GM21526 (cell line): ENCODE data around the gene ERC2.

Source experiments
- ATAC-seq: cut with Tn5 transposase; IDR thresholded peaks from one replicate; pipeline ENCODE4 v1.9.1; 2021; ENCODE audit warnings: moderate library complexity; ENCODE audit not compliant: unreplicated experiment, low FRiP score

The ERC2 gene

DNA sequence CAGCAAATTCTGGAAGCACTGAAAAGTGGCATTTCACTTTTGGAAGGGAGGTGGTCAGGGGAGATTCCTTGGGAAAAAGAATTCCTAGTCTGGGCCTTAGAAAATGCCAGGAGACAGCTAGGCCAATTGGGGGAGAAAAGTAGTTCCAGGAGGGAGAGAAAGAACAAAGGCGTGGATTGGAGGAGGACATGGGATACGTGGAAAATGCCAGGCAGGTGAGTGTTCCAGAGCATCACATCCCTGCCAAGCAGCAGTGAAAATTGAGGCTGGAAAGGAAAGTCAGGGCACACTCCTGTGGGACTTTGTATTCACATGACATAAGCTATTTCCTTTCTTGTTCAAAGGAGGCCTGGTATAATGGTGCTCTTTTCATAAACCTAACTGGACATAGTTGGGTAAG lies 846.6 kb downstream of the ERC2 start:
- ATAC-seq = no peak

DNA sequence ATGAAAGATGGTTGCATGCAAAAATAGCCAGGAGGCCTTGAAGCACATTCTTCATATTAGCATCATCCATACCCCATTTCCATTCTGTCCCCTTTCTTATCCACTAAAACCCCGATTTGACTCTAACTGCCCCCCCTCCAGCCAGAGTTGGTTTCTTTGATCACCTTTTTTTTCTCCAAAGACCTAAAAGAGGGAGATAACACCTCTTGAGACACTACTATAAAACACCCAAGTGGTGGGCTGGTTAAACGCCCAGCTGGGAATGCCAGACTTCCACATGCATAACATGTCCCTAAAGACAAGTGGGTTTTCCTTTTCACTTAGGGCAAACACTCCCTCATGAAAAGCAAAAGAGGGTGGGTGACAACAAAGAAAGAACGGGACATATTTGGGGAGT lies 847.2 kb downstream of the ERC2 start:
- ATAC-seq = no peak

DNA sequence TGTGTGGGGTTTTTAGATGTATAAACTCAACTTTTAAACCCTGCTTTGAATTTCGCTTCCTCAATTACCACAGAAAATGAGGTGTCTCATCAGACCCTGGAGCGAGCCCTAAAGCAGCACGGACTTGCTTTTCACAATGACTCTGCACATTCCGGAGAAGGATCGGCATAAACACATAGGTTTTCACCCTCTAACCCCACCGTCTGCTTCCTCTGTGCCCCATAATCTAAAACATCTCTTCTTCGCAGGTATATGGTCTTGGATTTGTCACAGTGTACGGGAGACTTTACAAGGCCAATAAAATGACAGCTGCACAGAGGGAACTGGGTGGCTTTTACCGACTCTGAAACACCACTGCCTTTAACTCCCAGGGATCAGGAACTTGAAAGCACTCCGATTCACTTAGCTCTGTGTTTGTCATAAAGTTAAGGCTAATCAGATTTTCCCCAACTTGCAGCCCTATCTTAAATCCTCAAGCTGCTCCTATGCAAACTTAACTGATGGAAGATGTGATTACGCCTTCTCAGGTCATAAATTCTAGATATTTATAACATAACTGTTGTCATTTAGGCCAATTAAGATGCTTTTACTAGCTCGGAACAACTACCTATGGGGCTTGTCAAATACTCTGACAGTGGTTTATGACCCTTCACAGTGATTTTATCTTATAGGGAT lies 847.8 kb downstream of the ERC2 start:
- peak; percentile 76 for ATAC-seq

DNA sequence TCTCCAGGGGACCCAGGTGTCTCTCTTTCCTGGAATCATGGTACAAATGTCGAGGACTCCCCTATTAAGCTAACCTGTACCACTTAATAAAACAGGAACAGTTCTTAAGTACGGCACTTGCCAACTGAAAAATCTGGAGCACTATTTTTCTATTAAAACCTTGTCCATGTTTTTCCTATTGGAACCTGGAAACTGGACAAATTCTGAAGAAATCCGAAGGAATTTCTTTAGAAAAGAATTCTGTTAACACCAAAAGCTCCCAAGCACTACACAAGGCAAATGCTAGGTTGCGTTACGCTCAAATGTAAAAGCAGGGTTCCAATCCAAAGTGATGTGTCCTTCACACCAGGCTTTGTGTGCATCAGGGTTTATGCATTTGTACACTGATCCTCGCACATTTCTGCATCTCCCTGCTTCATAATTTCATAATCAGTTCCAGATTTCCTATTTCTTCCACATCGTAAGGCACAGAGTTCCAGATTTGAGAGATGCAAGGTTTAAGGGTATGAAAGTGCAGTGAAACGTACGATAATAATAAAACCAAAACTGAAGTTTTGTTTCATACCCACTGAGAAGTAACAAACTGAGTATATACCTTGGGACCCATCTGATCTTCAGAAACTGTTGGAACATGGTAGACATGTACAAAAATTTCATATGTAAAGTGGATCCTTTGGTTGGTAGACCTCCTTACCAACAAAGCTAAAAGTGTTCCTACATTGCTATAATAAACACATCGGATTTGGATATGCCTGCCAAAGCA lies 849.0 kb downstream of the ERC2 start:
- ATAC-seq = peak; percentile 43

DNA sequence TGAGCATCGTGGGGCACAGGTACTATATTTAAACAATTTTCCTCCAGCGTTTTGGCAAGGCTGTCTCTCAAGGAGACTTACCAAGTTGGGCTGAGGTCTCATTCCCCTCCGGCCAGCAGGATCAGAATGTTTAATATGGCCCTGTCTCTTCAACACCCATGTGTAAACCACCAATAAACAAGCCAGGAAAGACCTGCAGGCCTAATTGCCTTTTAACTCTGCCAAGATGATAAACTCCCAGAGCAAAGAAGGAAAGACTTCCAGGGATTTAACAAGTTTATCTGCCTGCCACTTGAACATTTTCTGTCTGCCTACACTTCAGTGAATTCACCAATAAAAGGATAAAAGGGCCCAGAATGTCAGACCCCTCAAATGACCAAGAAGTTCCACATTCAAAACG lies 850.9 kb downstream of the ERC2 start:
- no peak for ATAC-seq

DNA sequence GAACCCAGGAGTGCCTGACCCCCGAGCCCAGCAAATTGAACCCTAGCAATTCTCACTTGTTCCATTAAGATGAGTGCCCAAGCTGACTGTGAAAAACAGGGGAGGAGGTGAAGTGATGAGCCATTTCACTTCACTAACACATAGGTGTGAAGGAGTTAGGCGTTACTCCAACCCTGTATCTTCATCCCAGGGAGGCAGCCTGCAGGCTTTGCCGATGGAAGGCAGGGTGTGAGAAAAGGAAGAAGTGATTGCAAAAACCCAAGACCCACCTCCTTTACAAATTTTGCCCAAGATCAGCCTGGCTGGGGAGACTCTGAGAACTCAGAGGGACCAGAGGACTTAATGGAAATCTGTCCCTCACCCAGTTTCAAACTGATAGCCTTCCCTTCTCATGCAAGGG lies 851.5 kb downstream of the ERC2 start:
- ATAC-seq = no peak

DNA sequence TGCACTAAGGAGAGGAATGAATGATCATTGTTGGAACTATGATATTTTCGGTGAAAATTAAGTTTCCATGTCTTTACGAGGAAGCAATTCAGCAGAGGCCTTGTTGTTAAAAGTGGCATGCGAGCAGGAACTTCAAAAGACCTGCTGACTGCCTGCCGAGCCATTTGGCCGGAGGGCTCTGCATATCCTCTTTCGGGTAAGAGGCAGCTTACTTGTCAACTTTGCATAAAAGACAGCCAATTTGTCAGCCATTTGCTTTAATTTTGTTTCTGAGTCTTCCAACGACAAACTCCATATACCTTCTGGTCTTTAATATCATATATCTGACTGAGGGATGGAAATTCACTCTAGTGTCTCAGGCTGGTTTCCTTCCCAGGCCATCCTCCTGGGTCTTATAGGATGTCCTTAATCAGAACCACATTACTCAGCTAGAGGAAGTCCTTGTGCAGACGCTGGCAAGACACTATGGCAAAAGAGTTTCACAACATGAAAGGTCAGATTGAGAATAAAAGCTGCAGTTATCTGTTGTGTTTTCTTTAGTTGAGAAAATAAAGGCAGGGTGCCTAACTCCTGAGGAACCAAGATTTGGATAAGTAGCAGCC lies 852.5 kb downstream of the ERC2 start:
- no peak for ATAC-seq

DNA sequence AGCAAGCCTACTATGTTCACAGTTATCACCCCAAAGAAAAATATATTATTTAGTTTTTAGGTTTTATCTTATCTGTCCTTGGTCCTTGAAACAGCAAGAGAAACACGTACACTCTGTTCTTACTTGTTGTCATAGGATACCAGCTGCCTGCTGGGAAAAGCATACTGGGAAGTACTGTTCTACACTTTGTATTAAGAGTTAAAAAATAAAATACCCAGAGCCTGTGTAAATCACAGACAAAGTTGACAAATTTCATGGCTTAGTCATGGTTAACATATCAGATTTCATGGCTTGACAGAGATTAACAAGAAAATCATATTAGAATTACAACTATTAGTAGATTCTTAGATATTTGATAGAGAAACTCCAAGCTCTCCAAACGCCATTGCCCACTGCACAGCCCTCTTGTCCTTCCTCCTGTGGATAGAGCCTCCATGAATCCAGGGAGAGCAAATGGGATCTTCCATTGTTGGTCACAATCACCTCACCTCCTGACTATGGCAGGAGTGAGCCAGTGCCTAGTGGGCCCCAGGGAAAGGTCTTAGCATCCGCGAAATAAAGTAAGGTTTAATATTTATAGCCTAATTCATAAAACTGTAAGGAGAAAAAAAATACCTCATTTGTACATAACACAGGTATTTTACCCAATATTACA lies 853.1 kb downstream of the ERC2 start:
- ATAC-seq = no peak

DNA sequence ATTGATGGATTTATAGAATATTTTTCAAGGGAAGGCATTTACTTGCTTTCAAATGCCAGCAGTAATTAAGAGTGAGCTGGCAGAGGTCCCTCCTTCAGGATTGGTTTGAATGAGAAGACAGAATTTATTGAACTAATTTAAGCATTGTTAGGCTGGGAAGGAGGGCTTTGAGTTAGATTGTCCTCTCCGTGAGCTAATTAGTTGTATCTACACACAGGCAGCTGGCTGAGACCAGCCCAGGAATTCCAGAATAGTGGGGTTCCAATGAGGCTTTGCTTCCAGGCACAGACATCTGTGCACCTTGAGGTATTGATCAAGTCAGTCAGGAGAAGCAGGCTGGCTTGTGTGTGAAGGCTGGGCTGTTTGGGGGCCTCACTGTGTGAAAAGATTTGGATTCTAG lies 857.1 kb downstream of the ERC2 start:
- ATAC-seq = no peak

DNA sequence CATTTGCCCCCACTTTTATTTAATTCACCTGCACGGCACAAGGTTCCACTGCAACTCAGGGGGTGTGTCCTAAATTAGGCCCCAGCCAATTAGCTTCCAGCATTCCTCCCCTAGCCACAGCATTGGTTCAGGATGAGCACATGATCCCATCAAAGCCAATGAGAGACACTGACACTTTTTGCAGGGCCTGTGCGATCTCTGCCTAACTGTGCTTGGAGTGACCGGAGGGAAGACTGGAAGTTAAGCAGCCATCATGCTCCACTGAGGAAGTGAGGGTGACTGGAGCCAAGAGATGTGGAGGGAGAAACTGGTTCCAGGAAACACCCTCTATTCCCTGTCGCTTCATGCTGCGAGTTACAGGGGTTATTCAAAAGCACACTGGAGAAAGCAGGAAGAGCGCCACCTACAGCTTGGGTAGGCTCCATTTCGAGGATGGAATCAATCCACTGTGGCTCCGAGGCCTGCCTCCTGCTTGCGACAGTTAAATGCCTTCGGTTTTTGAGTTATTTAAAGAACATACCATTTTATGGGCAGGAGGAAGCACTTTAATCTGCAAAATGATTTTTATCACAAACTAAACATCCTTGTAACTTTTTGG lies 858.9 kb downstream of the ERC2 start:
- ATAC-seq = no peak

DNA sequence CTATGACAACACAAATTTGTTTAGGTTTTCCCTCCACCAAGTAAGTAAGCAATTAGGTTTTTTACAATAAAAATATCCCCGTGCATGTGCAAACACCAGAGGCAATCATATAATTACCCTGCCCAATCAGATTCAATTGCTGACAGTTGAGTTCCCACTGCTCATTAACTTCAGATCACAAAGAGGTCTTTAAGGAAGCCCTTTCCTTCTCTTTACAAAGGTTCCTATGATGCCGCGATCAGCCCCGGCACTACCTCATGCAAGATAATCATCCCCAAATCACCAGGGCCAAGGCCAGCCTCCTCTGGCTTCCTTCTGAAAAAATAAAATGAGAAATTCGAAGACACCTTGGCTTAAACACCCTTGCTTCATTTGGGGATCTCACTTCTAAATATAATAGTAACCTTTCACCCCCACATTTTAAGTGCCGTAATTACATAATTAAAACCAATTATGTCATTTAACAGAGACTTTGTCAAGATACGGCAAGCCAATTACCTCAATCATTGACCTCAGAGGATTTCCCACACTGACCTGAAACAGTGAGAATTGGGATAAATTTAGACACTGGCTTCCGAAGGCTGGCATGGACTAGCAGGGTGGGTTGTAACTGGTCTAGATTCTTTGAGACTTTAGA lies 859.8 kb downstream of the ERC2 start:
- peak; percentile 7 for ATAC-seq

DNA sequence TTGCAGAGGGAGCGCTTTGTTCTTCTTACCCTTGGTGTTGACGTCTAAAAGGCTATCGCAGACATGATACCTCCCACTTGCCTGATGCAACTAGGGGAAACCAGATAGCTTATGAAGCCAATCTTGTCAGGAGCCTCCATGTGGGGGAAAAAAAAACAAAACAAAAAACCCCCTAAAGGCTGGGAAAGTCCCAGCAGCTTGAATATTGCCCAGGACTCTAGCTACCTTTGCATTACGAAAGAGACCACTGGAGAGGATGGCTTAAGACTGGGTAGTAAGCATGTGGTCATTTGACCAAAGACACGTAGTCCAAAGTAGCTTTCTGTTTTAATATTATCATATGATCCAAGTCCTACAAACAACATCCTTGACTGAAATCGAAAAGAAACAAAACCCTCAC lies 860.4 kb downstream of the ERC2 start:
- ATAC-seq = peak; percentile 87

DNA sequence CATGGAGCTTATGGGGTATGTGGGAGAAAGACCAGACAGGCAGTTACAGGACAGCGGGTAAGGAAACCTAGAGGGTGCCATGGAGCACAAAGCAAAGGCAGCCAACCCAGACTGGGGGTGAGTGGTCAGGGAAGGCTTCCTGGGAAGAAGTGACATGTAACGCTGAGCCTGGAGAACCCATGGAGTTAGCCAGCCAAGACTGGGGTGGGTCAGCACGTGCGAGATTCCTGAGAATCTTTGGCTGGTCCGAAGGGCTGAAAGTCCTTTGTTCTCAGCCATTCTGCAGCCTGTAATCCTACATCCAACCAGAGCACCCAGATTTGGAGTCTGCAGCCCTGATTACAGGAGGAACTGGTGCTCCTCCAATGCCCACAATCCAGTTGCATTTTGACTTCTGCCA lies 861.1 kb downstream of the ERC2 start:
- ATAC-seq = no peak

DNA sequence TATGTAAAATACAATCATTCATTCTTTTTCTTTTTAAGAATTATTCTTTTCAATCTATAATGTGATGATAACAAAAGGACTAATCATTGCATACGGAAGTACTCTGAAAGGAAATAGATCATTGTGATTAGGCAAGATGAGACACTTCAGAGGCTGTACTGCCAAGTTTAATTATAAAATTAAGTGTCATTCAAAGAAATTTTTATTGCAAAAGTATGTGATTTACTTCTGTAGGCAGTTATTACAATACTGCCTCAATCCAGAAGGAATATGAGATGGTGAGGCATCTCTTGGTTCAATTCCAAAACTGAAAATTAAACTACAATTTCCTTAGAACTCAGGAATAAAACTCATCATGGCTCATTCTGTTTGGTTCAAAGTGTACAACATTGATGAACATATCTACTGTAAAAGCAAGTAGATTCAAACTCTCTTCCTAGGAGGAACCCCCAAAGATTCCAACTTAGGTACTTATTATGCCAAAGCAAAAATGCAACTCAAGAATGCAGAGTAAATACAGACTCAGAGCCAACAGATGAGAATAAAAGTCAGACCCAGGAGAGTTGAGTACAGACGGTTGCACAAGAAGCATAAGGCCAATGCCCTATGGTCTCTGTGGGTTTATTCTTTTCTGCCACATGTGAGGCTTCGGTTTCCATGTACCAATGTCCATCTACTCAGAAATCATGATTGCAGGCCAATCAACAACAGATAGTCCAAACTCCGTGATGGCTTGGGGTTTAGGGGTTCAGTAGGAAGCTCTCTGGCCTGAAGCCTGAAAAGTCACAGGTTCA lies 862.6 kb downstream of the ERC2 start:
- no peak for ATAC-seq

DNA sequence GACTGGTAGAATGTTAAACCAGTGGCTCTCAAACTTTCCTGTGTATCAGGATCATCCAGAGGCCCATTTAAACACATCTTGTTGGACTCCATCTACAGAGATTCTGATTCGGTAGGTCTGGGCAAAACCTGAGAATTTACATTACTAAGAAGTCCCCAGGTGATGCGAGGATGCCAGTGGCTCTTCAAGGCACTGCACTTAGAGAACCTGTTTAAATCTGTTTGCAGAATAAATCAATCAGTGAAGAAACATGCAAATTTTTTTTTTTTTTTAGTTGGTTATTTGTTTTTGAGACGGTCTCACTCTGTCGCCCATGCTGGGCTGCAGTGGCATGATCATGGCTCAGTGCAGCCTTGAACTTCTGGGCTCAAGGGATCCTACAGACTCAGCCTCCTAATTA lies 863.4 kb downstream of the ERC2 start:
- no peak for ATAC-seq

DNA sequence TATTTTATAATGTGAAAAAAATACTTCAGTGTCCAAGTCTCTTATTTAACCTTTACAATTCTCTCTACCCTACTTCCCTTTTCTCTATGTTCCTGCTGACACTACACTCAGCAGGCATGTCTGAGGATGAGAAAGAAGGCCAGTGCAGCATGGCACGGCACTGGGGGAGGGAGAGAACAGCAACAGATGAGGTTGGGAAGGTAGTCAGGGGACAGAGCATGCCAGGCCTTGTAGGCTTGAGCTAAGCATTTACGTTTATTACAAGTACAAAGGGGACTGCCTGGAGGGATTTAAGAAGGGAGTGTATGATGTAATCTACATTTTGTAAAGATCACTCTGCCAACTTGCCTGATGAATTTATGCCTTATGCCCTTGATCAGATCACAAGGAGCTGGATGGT lies 863.9 kb downstream of the ERC2 start:
- ATAC-seq = no peak

DNA sequence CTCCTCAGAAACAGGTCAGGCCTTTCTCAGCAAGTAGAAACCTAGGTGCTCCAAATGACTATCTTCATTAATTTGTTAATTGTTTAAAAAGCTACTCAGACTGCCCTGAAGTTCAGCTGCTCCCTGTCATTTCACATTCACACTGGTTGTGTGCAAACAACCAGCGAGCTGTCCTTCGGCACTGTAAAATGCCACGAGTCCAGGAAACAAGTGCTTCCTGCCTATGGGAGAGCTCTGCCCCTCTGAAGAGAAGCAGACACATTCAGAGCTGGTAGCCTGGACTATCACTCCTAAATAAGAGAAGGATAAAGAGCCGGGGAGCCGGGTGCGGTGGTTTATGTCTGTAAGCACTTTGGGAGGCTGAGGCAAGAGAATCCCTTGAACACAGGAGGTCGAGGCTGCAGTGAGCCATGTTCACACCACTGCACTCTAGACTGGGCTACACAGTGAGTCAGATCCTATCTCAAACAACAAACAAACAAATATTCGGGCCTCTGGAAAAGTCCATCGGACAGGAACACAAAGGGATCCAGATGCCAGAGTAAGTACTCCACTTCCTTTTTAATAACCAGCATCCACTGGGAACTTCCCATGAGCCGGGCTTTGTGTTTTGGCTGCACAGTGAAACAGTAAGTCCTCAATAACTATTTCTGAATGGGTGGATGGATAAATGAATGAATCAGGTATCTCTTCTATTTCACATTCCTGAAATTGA lies 866.7 kb downstream of the ERC2 start:
- ATAC-seq = no peak

DNA sequence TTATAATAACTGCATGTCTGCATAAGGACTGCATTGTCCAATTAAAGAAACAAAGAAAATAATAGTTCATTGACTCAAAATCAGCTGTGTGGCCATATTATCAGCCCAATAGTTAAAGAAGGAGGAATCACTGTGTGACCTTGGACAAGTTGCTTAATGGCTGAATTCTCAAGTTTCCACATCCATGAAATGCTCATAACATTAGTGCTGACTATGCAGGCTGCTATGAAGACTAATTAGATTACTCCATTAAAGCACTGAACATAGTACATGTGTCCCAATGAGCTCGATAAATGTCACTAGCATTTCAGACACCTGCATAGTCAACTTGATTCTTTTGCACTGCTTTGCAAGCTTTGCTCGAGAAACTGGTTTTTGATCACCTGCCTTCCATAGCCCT lies 870.0 kb downstream of the ERC2 start:
- no peak for ATAC-seq

DNA sequence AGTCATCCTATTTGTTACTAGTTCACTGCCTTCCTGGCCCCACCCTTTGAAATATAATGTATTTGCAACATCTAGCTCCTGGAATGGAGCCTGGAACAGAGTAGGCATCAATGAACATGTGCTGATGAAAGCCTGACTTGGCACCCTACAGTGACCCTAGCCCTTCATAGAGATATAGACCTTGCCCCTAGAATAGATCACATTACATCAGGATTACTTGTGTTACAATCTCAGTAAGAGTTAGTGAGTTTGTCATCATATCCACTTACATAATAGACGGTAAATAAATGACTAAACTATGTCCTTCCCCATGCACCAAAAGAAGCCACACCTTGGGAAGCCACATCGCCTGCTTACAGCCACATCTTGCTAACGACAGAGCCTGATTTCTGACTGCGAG lies 870.6 kb downstream of the ERC2 start:
- no peak for ATAC-seq
